Upper lobe of left lung (tissue), 6 donors: ENCODE measurements around the gene ATP6V1F. TPM values are rescaled to one million over a fixed set of nuclear protein-coding genes. Genes with fewer than 3 reads are reported as not detected.

Experiments
- ATAC-seq, 2 donors: fragments of 200-7000 bp; cut with Tn5 transposase; one replicate each; pipeline ENCODE4 v1.9.1; 2022; ENCODE audit warnings: mild to moderate bottlenecking in 2 of 2, moderate library complexity in 2 of 2; ENCODE audit not compliant: low FRiP score in 2 of 2
- DNase-seq, 2 donors: peaks; one replicate each; pipeline ENCODE4 v3.0.0-alpha.2; 2019 to 2020
- H3K27ac ChIP-seq, 4 donors: fragments of 200-600 bp; sonication (generic); one replicate each; pipeline ENCODE4 v1.5.1; 2016 to 2019
- H3K27me3 ChIP-seq, 4 donors: fragments of 200-600 bp; sonication (generic); one replicate each; pipeline ENCODE4 v1.5.1; 2017 to 2019
- H3K36me3 ChIP-seq, 4 donors: fragments of 200-600 bp; sonication (generic); one replicate each; pipeline ENCODE4 v1.5.1; 2016 to 2019
- H3K4me1 ChIP-seq, 4 donors: fragments of 200-600 bp; sonication (generic); one replicate each; pipeline ENCODE4 v1.5.1; 2018 to 2019
- H3K4me3 ChIP-seq, 4 donors: fragments of 200-600 bp; sonication (generic); one replicate each; pipeline ENCODE4 v1.5.1; 2017 to 2019; ENCODE audit warnings: mild to moderate bottlenecking in 2 of 4, moderate library complexity in 1 of 4
- H3K9me3 ChIP-seq, 4 donors: fragments of 200-600 bp; sonication (generic); one replicate each; pipeline ENCODE4 v1.5.1; 2018 to 2019
- CTCF ChIP-seq, 6 experiments: fragments of 450-650 bp in 4 of 6; fragments of 200-600 bp in 2 of 6; sonication (generic) in 2 of 6; IDR thresholded peaks; one replicate each; pipeline ENCODE4 v1.5.1; 2016 to 2019; ENCODE audit warnings: antibody characterized with exemption in 6 of 6
- EP300 ChIP-seq, 4 donors: sonication (generic); formaldehyde crosslinking; IDR thresholded peaks; one replicate each; pipeline ENCODE4 v1.5.1; 2017; ENCODE audit warnings: antibody characterized with exemption in 4 of 4, control low read depth in 2 of 4
- POLR2A ChIP-seq, 4 donors: fragments of 450-650 bp; IDR thresholded peaks; one replicate each; pipeline ENCODE4 v1.5.1; 2016 to 2017; ENCODE audit warnings: antibody characterized with exemption in 4 of 4, mild to moderate bottlenecking in 2 of 4
- POLR2AphosphoS5 ChIP-seq, 2 donors: sonication (generic); formaldehyde crosslinking; IDR thresholded peaks; one replicate each; pipeline ENCODE4 v1.5.1; 2017; ENCODE audit warnings: antibody characterized with exemption in 2 of 2
- WGBS, 2 donors: methylation state at CpG; one replicate each; pipeline ENCODE4 v1.1.5; 2017 to 2018; 5-methylcytosine and 5-hydroxymethylcytosine counted together
- total RNA-seq, 6 donors: library from RNA; depleted of rRNA in 4 of 6; stranded (reverse); fragments of >200 nt in 4 of 6; gene quantifications; one replicate each; pipeline versions ENCODE4 v1.1.0 to v1.2.1, GENCODE V29; 2016 to 2021
- donor health status: DM: no; HTN: no; CAD: no; lungs with moderate emphysema.
- donor health status: DM: no; HTN: yes; CAD: no; lungs with severe emphysema.

Gene ATP6V1F
- total RNA-seq, 6 donors from 2014 or later = 99.8 to 224 (median 156) TPM

DNA sequence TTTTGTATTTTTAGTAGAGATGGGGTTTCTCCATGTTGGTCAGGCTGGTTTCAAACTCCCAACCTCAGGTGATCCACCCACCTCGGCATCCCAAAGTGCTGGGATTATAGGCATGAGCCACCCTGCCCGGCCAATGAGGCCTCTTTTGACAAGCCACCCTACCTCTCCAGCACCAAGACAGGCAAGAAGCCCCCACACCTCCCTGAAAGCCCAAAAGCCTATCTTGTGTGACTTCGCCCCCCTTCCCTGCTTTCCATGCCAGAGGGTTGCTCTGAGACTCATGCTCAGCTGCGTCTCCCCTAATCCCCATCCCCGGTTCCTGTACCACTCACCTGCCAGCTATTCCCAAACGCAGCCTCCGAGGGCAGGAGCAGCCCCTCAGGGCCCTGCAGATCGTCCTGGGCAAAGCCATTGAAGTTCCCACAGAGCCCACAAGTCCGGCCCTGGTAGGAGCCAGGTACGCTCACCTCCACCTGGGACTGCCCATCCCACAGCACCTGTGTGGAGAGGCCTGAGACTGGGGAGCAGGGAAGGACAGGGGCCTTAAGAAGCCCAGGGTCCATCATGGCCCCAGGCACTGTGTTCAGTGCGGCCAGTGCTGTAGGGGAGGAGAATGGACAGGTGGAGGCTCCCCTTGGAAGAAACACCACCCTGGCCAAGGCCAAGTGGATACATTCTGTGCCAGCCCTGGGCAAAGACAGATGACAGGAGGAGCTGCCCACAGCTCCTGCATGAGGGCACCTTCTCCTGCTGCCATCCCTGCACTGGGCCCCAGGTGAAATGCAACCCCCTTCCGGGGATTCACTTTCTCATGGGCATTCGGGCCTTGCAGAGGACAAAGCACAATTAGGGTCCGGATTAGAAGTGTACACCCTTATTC is 15.8 kb downstream of the ATP6V1F start:
- DNase-seq (no peak), ATAC-seq (no peak)
- no peaks in the 10 kb centered on the region for H3K36me3 ChIP-seq
- peaks cover 0 to 5% (median 0%) of the 10 kb centered on the region in 4 donors for H3K27me3 ChIP-seq
- TF ChIP-seq EP300 (IDR thresholded peaks at IDR 0.05) (no peak), POLR2AphosphoS5 (IDR thresholded peaks at IDR 0.05) (no peak), POLR2A (IDR thresholded peaks at IDR 0.05) (no peak)
- no peak overlapping the region for H3K4me3 ChIP-seq
- no peaks in the 10 kb centered on the region for H3K4me1 ChIP-seq
- no peaks in the 10 kb centered on the region for H3K9me3 ChIP-seq
- no peak overlapping the region for H3K27ac ChIP-seq
- WGBS, 2 donors = 90 to 91% methylated on average over 10 to 14 of the region's 14 CpGs

DNA sequence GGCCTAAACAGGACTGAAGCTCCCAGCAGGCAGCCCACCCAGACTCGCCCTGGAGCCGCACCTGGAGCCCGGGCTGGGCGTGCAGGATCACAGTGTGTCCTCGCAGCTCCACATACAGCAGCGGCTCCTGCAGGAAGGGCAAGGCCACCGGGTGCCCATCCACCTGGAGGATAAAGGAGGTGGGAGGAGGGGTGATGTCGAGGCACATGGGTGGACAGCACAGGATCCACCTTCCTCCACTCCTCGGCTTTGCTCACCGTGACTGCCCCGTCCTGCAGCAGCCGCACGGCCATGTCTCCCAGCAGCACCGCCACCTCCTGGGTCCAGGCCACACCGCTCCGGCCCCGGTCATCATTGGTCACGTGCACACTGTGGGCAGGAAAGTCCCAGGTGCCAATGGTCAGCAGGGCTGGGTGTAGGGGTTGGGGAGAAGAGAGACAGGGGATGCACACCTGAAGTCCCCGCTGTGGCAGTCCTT is 16.8 kb downstream of the ATP6V1F start:
- no peak overlapping the region for H3K27ac ChIP-seq
- 87 to 90% methylated on average over 16 to 19 of the region's 19 CpGs for WGBS, 2 donors
- H3K27me3 ChIP-seq = no peaks in the 10 kb centered on the region
- TF ChIP-seq CTCF (IDR thresholded peaks at IDR 0.05) = no peak
- no peak for TF ChIP-seq EP300 (IDR thresholded peaks at IDR 0.05)
- no peak for TF ChIP-seq POLR2AphosphoS5 (IDR thresholded peaks at IDR 0.05)
- no peak for TF ChIP-seq POLR2A (IDR thresholded peaks at IDR 0.05)
- DNase-seq (peak in 1 of 2 donors; percentile 79), ATAC-seq (no peak)
- no peaks in the 10 kb centered on the region for H3K36me3 ChIP-seq
- no peaks in the 10 kb centered on the region for H3K4me1 ChIP-seq
- H3K4me3 ChIP-seq = no peak overlapping the region
- no peaks in the 10 kb centered on the region for H3K9me3 ChIP-seq

- 44 to 76% methylated on average over 15 to 28 of the region's 31 CpGs for WGBS, 2 donors
- no peaks in the 10 kb centered on the region for H3K36me3 ChIP-seq
- no peaks in the 10 kb centered on the region for H3K4me1 ChIP-seq
- no peaks in the 10 kb centered on the region for H3K9me3 ChIP-seq
- peak; percentile 67 to 76 for DNase-seq
- TF ChIP-seq POLR2A (IDR thresholded peaks at IDR 0.05) (no peak), CTCF (IDR thresholded peaks at IDR 0.05) (peak; percentile 34 to 89 (median 76))
- H3K4me3 ChIP-seq = no peak overlapping the region
- ATAC-seq = peak; percentile 63 to 71
- H3K27me3 ChIP-seq = no peaks in the 10 kb centered on the region
- no peak overlapping the region for H3K27ac ChIP-seq
Measured at GRCh38 chr7:128879939-128880746, 17.5 kb downstream of the ATP6V1F start.

DNA sequence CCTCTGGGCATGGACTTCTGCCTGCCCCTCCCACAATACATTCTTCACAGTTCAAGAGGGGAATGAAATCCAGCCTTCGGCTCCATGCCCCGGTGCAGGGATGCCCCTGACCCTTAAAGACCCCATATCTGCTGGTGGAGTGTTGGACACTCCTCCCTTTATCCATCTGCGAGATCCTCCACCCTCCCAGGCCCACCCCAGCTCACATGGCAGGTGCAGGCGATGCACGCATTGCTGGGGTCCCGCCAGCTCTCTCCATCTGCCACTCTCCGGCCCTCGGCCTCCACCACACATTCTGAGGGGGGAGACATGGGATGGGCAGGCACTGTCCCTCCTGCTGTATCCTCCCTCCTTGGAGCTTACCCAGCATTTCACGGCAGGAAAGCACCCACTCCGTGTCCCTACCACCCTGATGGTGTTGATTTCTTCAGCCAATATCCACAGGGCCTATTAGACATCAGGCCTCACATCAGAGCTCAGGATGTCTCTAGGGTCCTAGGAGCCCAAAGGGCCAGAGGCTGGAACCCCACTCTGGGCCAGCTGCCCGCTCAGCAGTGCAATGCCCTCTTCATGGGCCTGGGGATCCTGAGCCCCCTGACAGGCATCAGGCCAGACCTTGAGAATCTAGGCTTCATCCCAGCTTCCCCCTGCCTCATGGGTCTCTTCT is 18.3 kb downstream of the ATP6V1F start:
- H3K27ac ChIP-seq = no peak overlapping the region
- H3K4me3 ChIP-seq = no peak overlapping the region
- no peak for DNase-seq
- no peak for ATAC-seq
- TF ChIP-seq POLR2A (IDR thresholded peaks at IDR 0.05) (no peak), CTCF (IDR thresholded peaks at IDR 0.05) (no peak), EP300 (IDR thresholded peaks at IDR 0.05) (no peak), POLR2AphosphoS5 (IDR thresholded peaks at IDR 0.05) (no peak)
- H3K4me1 ChIP-seq = no peaks in the 10 kb centered on the region
- no peaks in the 10 kb centered on the region for H3K9me3 ChIP-seq
- no peaks in the 10 kb centered on the region for H3K36me3 ChIP-seq
- WGBS, 2 donors = 81 to 87% methylated on average over 11 of the region's 11 CpGs
- no peaks in the 10 kb centered on the region for H3K27me3 ChIP-seq
